ENCODE results near the gene IL1A.

DNA sequence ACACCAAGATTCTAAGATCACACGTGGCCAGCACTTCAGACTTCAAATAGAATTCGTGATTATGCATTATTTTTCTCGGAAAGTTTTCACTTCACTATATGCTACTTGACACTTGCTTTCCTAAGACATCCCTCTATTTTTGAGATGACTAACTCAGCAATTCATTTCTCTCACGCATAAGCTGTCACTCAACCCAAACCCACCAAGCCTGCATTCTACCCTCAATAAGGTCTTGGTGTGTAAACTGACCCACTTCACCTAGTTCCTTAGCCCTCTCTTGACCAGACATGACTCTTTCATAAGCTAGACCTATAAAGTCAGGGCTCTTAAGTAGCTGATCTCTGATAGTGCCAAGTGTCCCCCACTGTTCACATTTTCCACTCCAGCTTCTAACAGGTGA, 31.6 kb downstream of the IL1A start:
- TF ChIP-seq, protein P1, sequence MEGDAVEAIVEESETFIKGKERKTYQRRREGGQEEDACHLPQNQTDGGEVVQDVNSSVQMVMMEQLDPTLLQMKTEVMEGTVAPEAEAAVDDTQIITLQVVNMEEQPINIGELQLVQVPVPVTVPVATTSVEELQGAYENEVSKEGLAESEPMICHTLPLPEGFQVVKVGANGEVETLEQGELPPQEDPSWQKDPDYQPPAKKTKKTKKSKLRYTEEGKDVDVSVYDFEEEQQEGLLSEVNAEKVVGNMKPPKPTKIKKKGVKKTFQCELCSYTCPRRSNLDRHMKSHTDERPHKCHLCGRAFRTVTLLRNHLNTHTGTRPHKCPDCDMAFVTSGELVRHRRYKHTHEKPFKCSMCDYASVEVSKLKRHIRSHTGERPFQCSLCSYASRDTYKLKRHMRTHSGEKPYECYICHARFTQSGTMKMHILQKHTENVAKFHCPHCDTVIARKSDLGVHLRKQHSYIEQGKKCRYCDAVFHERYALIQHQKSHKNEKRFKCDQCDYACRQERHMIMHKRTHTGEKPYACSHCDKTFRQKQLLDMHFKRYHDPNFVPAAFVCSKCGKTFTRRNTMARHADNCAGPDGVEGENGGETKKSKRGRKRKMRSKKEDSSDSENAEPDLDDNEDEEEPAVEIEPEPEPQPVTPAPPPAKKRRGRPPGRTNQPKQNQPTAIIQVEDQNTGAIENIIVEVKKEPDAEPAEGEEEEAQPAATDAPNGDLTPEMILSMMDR (IDR thresholded peaks at IDR 0.05; ENCODE audit: borderline replicate concordance, extremely low read depth, low read length, poor library complexity, severe bottlenecking) = no peak
- no peak for TF ChIP-seq EZH2 (IDR thresholded peaks at IDR 0.05; ENCODE audit: borderline replicate concordance, low read depth, low read length, severe bottlenecking)

Data from DND-41 (cell line).